Endothelial cell of umbilical vein (primary cell): ENCODE measurements around the gene DNASE1L1. TPM values are rescaled to one million over a fixed set of nuclear protein-coding genes. Genes with fewer than 3 reads are reported as not detected.

ENCODE experiments used
- BruUV-seq: library from RNA; stranded (reverse); fragments of 400-500 nt; replicated peaks from 2 replicates; lab custom pipeline; 2021; lab: Mats Ljungman, UMichigan
- CTCF ChIA-PET: fragments of 300-600, 350-600 bp; sonication (Branson Sonifier 250); formaldehyde crosslinking; loops from one replicate; lab custom pipeline; 2021; ENCODE audit warnings: antibody characterized with exemption, inconsistent platforms; lab: Charles Lee
- POLR2A ChIA-PET: fragments of 300-600, 350-600 bp; sonication (Branson Sonifier 250); formaldehyde crosslinking; loops from one replicate; lab custom pipeline; 2021; ENCODE audit warnings: antibody characterized with exemption, inconsistent platforms; lab: Charles Lee
- DNase-seq: peaks from one replicate; pipeline ENCODE4 v3.0.0-alpha.2; 2011; ENCODE audit warnings: low read depth, low spot score
- FAIRE-seq: peaks from 2 replicates; lab custom pipeline; 2011; peaks lifted over from hg19 to GRCh38; lab: Jason Lieb, UNC
- H2AFZ ChIP-seq: 2 replicates; pipeline ENCODE4 v1.6.0; 2012; ENCODE audit warnings: low read depth, low read length, control low read depth, inconsistent platforms
- H3K27ac ChIP-seq: 2 replicates; pipeline ENCODE4 v1.5.1; 2011; ENCODE audit warnings: low read depth, mild to moderate bottlenecking, control low read depth, low read length, moderate library complexity; ENCODE audit not compliant: insufficient read depth
- H3K27me3 ChIP-seq, 2 experiments: 2 replicates each; pipeline versions ENCODE4 v1.6.0 to v1.6.1; 2011; ENCODE audit warnings: low read length in 2 of 2, mixed read lengths in 1 of 2; ENCODE audit not compliant: control insufficient read depth in 2 of 2, insufficient read depth in 2 of 2
- H3K36me3 ChIP-seq, 2 experiments: 2 replicates in 1 of 2; 3 replicates in 1 of 2; pipeline ENCODE4 v1.5.1; 2011; ENCODE audit warnings: low read length in 2 of 2, mild to moderate bottlenecking in 1 of 2, moderate library complexity in 1 of 2; ENCODE audit not compliant: control insufficient read depth in 2 of 2, insufficient read depth in 2 of 2; ENCODE audit errors: extremely low read depth in 1 of 2
- H3K4me1 ChIP-seq: 3 replicates; pipeline ENCODE4 v1.5.1; 2011; ENCODE audit warnings: mild to moderate bottlenecking, low read length; ENCODE audit not compliant: control insufficient read depth, insufficient read depth; ENCODE audit errors: extremely low read depth
- H3K4me2 ChIP-seq: 2 replicates; pipeline ENCODE4 v1.6.1; 2011; ENCODE audit warnings: low read length, control low read depth, mixed read lengths; ENCODE audit not compliant: insufficient read depth
- H3K4me3 ChIP-seq, 3 experiments: fragments of 200-600 bp in 1 of 3; sonication (generic), shearing (Covaris generic) in 1 of 3; replicated peaks in 1 of 3; 2 replicates each; pipeline ENCODE4 v1.5.1; 2011 to 2016; ENCODE audit warnings: control low read depth in 3 of 3, low read length in 3 of 3, mild to moderate bottlenecking in 2 of 3, inconsistent platforms in 1 of 3, low read depth in 1 of 3, moderate library complexity in 1 of 3; ENCODE audit not compliant: insufficient read depth in 1 of 3
- H3K79me2 ChIP-seq: 2 replicates; pipeline ENCODE4 v1.6.0; 2012; ENCODE audit warnings: low read length, inconsistent platforms; ENCODE audit not compliant: control insufficient read depth, insufficient read depth
- H3K9ac ChIP-seq: replicated peaks from 2 replicates; pipeline ENCODE3; 2011; ENCODE audit warnings: low read length, control low read depth; ENCODE audit not compliant: insufficient read depth; ENCODE audit errors: extremely low read depth
- H3K9me1 ChIP-seq: replicated peaks from 3 replicates; pipeline ENCODE4 v1.6.0; 2011; ENCODE audit warnings: mild to moderate bottlenecking, low read length; ENCODE audit not compliant: control insufficient read depth, insufficient read depth; ENCODE audit errors: extremely low read depth
- H3K9me3 ChIP-seq: replicated peaks from 2 replicates; pipeline ENCODE4 v1.5.1; 2012; ENCODE audit warnings: low read length, inconsistent platforms; ENCODE audit not compliant: control insufficient read depth, insufficient read depth
- H4K20me1 ChIP-seq: replicated peaks from 2 replicates; pipeline ENCODE3; 2011; ENCODE audit warnings: mild to moderate bottlenecking, low read length; ENCODE audit not compliant: control insufficient read depth, insufficient read depth; ENCODE audit errors: extremely low read depth
- EZH2 ChIP-seq: IDR thresholded peaks from 2 replicates; pipeline ENCODE4 v1.6.1; 2012; ENCODE audit warnings: borderline replicate concordance, low read depth, mild to moderate bottlenecking, moderate library complexity, low read length, inconsistent platforms; ENCODE audit not compliant: severe bottlenecking
- FOS ChIP-seq: IDR thresholded peaks from 2 replicates; pipeline ENCODE4 v1.6.1; 2011; ENCODE audit warnings: mild to moderate bottlenecking, low read length, moderate library complexity, borderline replicate concordance; ENCODE audit not compliant: insufficient read depth
- GATA2 ChIP-seq: IDR thresholded peaks from 2 replicates; pipeline ENCODE4 v1.7.0; 2011; ENCODE audit warnings: low read depth, mild to moderate bottlenecking, moderate library complexity, mixed read lengths, low read length; ENCODE audit not compliant: insufficient read length, insufficient read depth
- JUN ChIP-seq: IDR thresholded peaks from 2 replicates; pipeline ENCODE4 v1.6.1; 2011; ENCODE audit warnings: borderline replicate concordance, low read depth; ENCODE audit not compliant: insufficient read length, insufficient read depth
- MYC ChIP-seq: IDR thresholded peaks from one replicate; pipeline ENCODE4 v1.6.1; 2011; ENCODE audit warnings: mild to moderate bottlenecking, low read depth, low read length
- POLR2A ChIP-seq: IDR thresholded peaks from 2 replicates; pipeline ENCODE4 v1.6.1; 2012; ENCODE audit warnings: low read depth, mild to moderate bottlenecking, control low read depth, low read length
- POLR2AphosphoS5 ChIP-seq: IDR thresholded peaks from 2 replicates; pipeline ENCODE4 v1.6.1; 2012; ENCODE audit warnings: low read depth, mild to moderate bottlenecking, control low read depth, low read length, moderate library complexity; ENCODE audit not compliant: insufficient read depth
- dilution Hi-C: fragments of 300-500 bp; cut with MboI; formaldehyde crosslinking; loops from one replicate; pipeline ENCODE4 v1.15.0; 2019; ENCODE audit warnings: low sequenced_read_pairs; ENCODE audit not compliant: extremely low pct_ligation_motif_present
- intact Hi-C: fragments of 100-400 bp; cut with micrococcal nuclease; formaldehyde crosslinking; loops from one replicate; pipeline ENCODE4 v1.10.0; 2022
- polyA plus RNA-seq, 4 experiments: library from polyadenylated mRNA; depleted of rRNA in 3 of 4; stranded (reverse) in 3 of 4; unstranded in 1 of 4; fragments of >200 nt; gene quantifications; 2 replicates each; pipeline versions ENCODE4 v1.2.1 to v1.2.3, GENCODE V29; 2011 to 2012; ENCODE audit warnings: missing spikeins in 1 of 4
- total RNA-seq: library from RNA; stranded (reverse); gene quantifications from 2 replicates; pipeline ENCODE4 v1.2.3, GENCODE V29; 2021
- TF ChIP-seq, protein P1 (sequence below): IDR thresholded peaks from 2 replicates; pipeline ENCODE4 v1.6.1; 2011; ENCODE audit not compliant: insufficient read depth, insufficient read length
- TF ChIP-seq, protein P2 (sequence below), 2 donors: IDR thresholded peaks; 1 replicate in 1 of 2; 2 replicates in 1 of 2; pipeline ENCODE4 v1.5.1; 2011; ENCODE audit warnings: low read length in 2 of 2, mild to moderate bottlenecking in 2 of 2, moderate library complexity in 2 of 2, control low read depth in 1 of 2, inconsistent platforms in 1 of 2, low read depth in 1 of 2; ENCODE audit not compliant: insufficient read depth in 1 of 2; ENCODE audit errors: extremely low read depth in 1 of 2

The DNASE1L1 gene
- total and polyA plus RNA-seq, 2 donors (not counting 3 experiments of a cell fraction or from before 2014, with no cell fraction given) = 61.5 to 84.9 TPM

DNA sequence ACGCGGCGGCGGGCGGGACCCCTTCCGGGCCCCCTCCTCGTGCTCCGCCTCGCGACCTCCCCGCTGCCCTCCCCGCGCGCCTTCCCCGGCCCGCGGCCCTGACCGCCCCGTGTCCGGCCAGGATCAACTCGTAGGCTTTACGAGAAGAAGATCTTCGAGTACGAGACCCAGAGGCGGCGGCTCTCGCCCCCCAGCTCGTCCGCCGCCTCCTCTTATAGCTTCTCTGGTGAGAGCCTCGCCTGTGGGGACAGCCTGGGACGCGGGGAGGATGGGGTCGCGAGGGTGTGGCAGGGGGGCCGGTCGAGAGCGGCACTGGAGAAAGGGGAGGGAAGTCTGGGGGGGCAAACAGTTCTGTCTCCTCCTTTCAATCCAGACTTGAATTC, 29.5 kb downstream of the DNASE1L1 start:
- H3K27ac ChIP-seq = peak overlapping the region; percentile 87
- no peaks in the 10 kb centered on the region for H3K9me1 ChIP-seq
- dilution Hi-C loops = no loop called here
- ChIA-PET CTCF (interaction anchor here (0.6 kb wide), 1 partner anchor 20 kb away, joined by 3 read pairs; no protein-coding TSS in a partner anchor), POLR2A (interaction anchor here (1.0 to 1.2 kb wide), 3 partner anchors 8 to 18 kb away, joined by 4 read pairs; no protein-coding TSS in a partner anchor)
- no peak for TF ChIP-seq MYC
- peaks cover 17% of the 10 kb centered on the region for H3K79me2 ChIP-seq
- no peaks in the 10 kb centered on the region for H4K20me1 ChIP-seq
- H3K4me3 ChIP-seq = peak overlapping the region; percentile 70 to 95 (median 78)
- no peak for FAIRE-seq
- BruUV-seq = TSS peak; percentile 74
- no peak for DNase-seq
- H3K27me3 ChIP-seq = no peaks in the 10 kb centered on the region
- no peaks in the 10 kb centered on the region for H3K36me3 ChIP-seq
- no peaks in the 10 kb centered on the region for H3K9me3 ChIP-seq
- H3K4me1 ChIP-seq = peaks cover 9% of the 10 kb centered on the region
- peak overlapping the region; percentile 94 for H3K9ac ChIP-seq
- peak overlapping the region; percentile 51 for H3K4me2 ChIP-seq
- H2AFZ ChIP-seq = no peak overlapping the region
- intact Hi-C loops = no loop called here

DNA sequence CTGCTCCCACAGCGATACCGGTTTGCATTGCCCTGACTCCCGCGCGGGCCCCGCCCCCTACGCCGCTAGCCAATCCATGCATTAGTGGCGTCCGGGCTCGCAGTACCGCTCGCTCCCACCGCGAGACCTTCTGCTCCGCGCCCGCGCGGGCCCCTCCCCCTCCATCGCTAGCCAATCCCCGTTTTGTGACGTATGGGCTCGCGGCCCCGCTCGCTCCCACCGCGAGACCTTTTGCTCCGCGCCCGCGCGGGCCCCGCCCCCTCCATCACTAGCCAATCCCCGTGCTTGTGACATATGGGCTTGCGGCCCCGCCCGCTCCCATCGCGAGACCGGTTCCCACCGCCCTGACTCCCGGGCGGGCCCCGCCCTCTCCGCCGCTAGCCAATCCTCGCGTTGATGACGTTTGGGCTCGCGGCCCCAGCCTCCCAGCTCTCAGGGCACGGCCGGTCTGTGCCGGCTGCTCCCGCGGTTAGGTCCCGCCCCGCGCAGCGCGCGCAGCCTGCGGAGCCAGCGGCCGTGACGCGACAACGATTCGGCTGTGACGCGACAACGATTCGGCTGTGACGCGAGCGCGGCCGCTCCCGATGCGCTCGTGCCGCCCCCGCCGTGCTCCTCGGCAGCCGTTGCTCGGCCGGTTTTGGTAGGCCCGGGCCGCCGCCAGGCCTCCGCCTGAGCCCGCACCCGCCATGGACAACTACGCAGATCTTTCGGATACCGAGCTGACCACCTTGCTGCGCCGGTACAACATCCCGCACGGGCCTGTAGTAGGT, 30.1 kb downstream of the DNASE1L1 start, which contains the start of gene EMD:
Gene EMD, plus strand, starts transcription at position 497 of the 770 bp plus-strand sequence. Its CDS starts 190 bp downstream, at position 687.
- H3K9ac ChIP-seq = peak within 1 kb of the TSS; percentile 94
- POLR2A ChIA-PET = interaction anchor here (0.7 to 1.2 kb wide), 4 partner anchors 8 to 162 kb away, joined by 3 to 4 read pairs (median 4); no protein-coding TSS in a partner anchor
- H4K20me1 ChIP-seq = no peaks in the 10 kb centered on the region
- H3K4me3 ChIP-seq = peak within 1 kb of the TSS; percentile 70 to 95 (median 78)
- H3K9me3 ChIP-seq = no peaks in the 10 kb centered on the region
- peak within 1 kb of the TSS; percentile 38 for H2AFZ ChIP-seq
- no peak for TF ChIP-seq POLR2A
- TF ChIP-seq, protein P1, sequence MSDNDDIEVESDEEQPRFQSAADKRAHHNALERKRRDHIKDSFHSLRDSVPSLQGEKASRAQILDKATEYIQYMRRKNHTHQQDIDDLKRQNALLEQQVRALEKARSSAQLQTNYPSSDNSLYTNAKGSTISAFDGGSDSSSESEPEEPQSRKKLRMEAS = no peak
- no peak for TF ChIP-seq GATA2
- no peak for TF ChIP-seq JUN
- TF ChIP-seq MYC = no peak
- TF ChIP-seq, protein P2, sequence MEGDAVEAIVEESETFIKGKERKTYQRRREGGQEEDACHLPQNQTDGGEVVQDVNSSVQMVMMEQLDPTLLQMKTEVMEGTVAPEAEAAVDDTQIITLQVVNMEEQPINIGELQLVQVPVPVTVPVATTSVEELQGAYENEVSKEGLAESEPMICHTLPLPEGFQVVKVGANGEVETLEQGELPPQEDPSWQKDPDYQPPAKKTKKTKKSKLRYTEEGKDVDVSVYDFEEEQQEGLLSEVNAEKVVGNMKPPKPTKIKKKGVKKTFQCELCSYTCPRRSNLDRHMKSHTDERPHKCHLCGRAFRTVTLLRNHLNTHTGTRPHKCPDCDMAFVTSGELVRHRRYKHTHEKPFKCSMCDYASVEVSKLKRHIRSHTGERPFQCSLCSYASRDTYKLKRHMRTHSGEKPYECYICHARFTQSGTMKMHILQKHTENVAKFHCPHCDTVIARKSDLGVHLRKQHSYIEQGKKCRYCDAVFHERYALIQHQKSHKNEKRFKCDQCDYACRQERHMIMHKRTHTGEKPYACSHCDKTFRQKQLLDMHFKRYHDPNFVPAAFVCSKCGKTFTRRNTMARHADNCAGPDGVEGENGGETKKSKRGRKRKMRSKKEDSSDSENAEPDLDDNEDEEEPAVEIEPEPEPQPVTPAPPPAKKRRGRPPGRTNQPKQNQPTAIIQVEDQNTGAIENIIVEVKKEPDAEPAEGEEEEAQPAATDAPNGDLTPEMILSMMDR (IDR thresholded peaks at IDR 0.05; ENCODE audit: extremely low read depth in 1 of 2, insufficient read depth in 1 of 2, low read depth in 1 of 2, low read length in 2 of 2) = no peak
- TF ChIP-seq FOS = no peak
- no peak for TF ChIP-seq EZH2
- no peak for TF ChIP-seq POLR2AphosphoS5
- dilution Hi-C loops = no loop called here
- peak within 1 kb of the TSS; percentile 87 for H3K27ac ChIP-seq
- no TSS peak for BruUV-seq
- H3K9me1 ChIP-seq = no peaks in the 10 kb centered on the region
- peaks cover 9% of the 10 kb centered on the region for H3K4me1 ChIP-seq
- H3K4me2 ChIP-seq = peak within 1 kb of the TSS; percentile 51
- FAIRE-seq = peak; percentile 100
- intact Hi-C loops = loop anchor here (1.0 kb wide), 2 partner anchors 10 to 408 kb away; partner anchors contain the start of gene HCFC1
- peaks cover 17% of the 10 kb centered on the region for H3K79me2 ChIP-seq
- DNase-seq = peak; percentile 98
- no peaks in the 10 kb centered on the region for H3K36me3 ChIP-seq
- CTCF ChIA-PET = interaction anchor here (0.6 kb wide), 1 partner anchor 20 kb away, joined by 3 read pairs; no protein-coding TSS in a partner anchor
- no peaks in the 10 kb centered on the region for H3K27me3 ChIP-seq
